SU-DHL-6 (cell line): ENCODE measurements around the gene ITPRIPL2.

ENCODE experiments used
- H2AFZ ChIP-seq: fragments of 200-600 bp; sonication (generic); 2 replicates; pipeline ENCODE4 v1.6.1; 2014; ENCODE audit warnings: low read depth, mild to moderate bottlenecking, moderate library complexity, mixed read lengths, antibody characterized with exemption, low read length; ENCODE audit not compliant: severe bottlenecking
- H3F3A ChIP-seq: fragments of 200-600 bp; shearing (Covaris generic); 2 replicates; pipeline ENCODE4 v1.6.0; 2016; ENCODE audit warnings: antibody characterized with exemption, mild to moderate bottlenecking; ENCODE audit not compliant: insufficient read depth
- H3K27ac ChIP-seq: fragments of 200-600 bp; sonication (generic); 2 replicates; pipeline ENCODE4 v1.5.1; 2016; ENCODE audit warnings: low read depth, mild to moderate bottlenecking, low read length, moderate library complexity, mixed read lengths
- H3K27me3 ChIP-seq: fragments of 200-600 bp; sonication (generic), shearing (Covaris generic); 2 replicates; pipeline ENCODE4 v1.6.0; 2014; ENCODE audit warnings: mild to moderate bottlenecking, low read length
- H3K36me3 ChIP-seq: fragments of 200-600 bp; sonication (generic); 2 replicates; pipeline ENCODE4 v1.6.1; 2014; ENCODE audit warnings: mild to moderate bottlenecking, low read length, mixed read lengths
- H3K4me2 ChIP-seq: fragments of 300-600, 200-600 bp; shearing (Covaris generic), sonication (generic); 2 replicates; pipeline ENCODE4 v1.6.0; 2014; ENCODE audit warnings: low read length, low read depth, mild to moderate bottlenecking; ENCODE audit not compliant: poor library complexity, severe bottlenecking
- H3K4me3 ChIP-seq: fragments of 200-600 bp; sonication (generic); 2 replicates; pipeline ENCODE4 v1.5.1; 2014; ENCODE audit warnings: antibody characterized with exemption, low read length, mild to moderate bottlenecking, mixed read lengths; ENCODE audit not compliant: insufficient read depth, poor library complexity, severe bottlenecking
- H3K79me2 ChIP-seq: fragments of 200-600 bp; sonication (generic); 2 replicates; pipeline ENCODE4 v1.6.1; 2014; ENCODE audit warnings: mild to moderate bottlenecking, low read length, moderate library complexity; ENCODE audit not compliant: insufficient read depth
- H3K9ac ChIP-seq: fragments of 200-600 bp; sonication (generic); 2 replicates; pipeline ENCODE4 v1.7.0; 2014; ENCODE audit warnings: mild to moderate bottlenecking, low read length
- H3K9me2 ChIP-seq: fragments of 200-600 bp; sonication (generic); replicated peaks from 2 replicates; pipeline ENCODE4 v1.6.1; 2014; ENCODE audit warnings: low read length; ENCODE audit not compliant: insufficient read depth
- H3K9me3 ChIP-seq: fragments of 200-600 bp; sonication (generic); 2 replicates; pipeline ENCODE4 v1.6.1; 2014; ENCODE audit warnings: low read length, mixed read lengths; ENCODE audit not compliant: insufficient read depth
- H4K20me1 ChIP-seq: fragments of 200-600 bp; sonication (generic); 2 replicates; pipeline ENCODE4 v1.6.1; 2014; ENCODE audit warnings: low read depth, mild to moderate bottlenecking, antibody characterized with exemption, low read length, moderate library complexity, mixed read lengths
- EZH2phosphoT487 ChIP-seq: fragments of 200-600 bp; sonication (generic), shearing (Covaris generic); conservative IDR thresholded peaks from 2 replicates; pipeline ENCODE4 v1.6.1; 2018; ENCODE audit warnings: mild to moderate bottlenecking, antibody characterized with exemption, low read length, moderate library complexity, mixed read lengths
- TF ChIP-seq, protein P1 (sequence below): fragments of 200-600 bp; sonication (generic); IDR thresholded peaks from one replicate; pipeline ENCODE4 v1.5.1; 2017; ENCODE audit warnings: antibody characterized with exemption, mild to moderate bottlenecking, low read length, moderate library complexity; ENCODE audit not compliant: insufficient read depth, poor library complexity, severe bottlenecking

Gene ITPRIPL2

DNA sequence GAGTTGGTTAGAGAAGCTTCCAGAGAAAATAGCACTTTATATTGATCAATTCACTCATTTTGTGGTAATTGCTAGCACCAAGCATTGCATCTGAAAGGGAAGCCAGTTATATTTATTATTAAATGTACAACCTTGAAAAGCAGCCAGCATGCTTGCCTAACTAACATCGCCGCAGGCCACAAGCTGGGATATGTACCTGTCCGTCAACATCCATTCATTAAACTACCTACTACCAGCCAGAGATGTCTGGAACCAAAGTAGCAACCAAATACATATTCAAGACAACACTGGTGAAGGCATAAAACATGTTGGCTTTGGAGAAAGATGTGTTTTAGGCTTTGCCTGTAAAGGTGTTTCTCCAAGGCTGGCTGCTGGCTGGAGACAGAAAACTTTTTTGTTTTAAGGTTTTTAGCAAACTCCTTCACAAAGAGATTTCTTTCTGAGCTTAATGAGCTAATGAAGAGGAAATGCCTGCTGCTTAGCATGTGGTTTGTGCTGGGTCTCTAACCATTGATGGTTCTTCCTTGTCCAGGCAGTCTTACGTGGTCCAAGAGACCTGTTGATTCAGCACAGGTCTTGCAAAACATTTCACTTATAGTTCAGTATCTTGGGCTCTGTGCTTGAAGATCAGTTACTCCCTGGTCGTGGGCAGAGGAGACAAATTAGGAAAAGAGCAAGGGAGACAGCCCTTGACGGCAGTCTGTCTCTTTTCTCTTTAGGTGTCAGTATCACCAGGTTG, 3.1 kb downstream of the ITPRIPL2 start:
- no peaks in the 10 kb centered on the region for H4K20me1 ChIP-seq
- H3K4me3 ChIP-seq = no peak overlapping the region
- no peak overlapping the region for H3K9ac ChIP-seq
- no peak for TF ChIP-seq EZH2phosphoT487
- TF ChIP-seq, protein P1, sequence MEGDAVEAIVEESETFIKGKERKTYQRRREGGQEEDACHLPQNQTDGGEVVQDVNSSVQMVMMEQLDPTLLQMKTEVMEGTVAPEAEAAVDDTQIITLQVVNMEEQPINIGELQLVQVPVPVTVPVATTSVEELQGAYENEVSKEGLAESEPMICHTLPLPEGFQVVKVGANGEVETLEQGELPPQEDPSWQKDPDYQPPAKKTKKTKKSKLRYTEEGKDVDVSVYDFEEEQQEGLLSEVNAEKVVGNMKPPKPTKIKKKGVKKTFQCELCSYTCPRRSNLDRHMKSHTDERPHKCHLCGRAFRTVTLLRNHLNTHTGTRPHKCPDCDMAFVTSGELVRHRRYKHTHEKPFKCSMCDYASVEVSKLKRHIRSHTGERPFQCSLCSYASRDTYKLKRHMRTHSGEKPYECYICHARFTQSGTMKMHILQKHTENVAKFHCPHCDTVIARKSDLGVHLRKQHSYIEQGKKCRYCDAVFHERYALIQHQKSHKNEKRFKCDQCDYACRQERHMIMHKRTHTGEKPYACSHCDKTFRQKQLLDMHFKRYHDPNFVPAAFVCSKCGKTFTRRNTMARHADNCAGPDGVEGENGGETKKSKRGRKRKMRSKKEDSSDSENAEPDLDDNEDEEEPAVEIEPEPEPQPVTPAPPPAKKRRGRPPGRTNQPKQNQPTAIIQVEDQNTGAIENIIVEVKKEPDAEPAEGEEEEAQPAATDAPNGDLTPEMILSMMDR = no peak
- peak overlapping the region; percentile 46 for H2AFZ ChIP-seq
- H3K27ac ChIP-seq = 0 out of 2 replicates have a peak overlapping the region, but pooled peaks have one; percentile 13
- peak overlapping the region; percentile 46 for H3K4me2 ChIP-seq
- H3K36me3 ChIP-seq = no peaks in the 10 kb centered on the region
- H3K79me2 ChIP-seq = no peaks in the 10 kb centered on the region
- H3K9me2 ChIP-seq = no peaks in the 10 kb centered on the region
- peaks cover 16% of the 10 kb centered on the region; the same call in 1 of the 2 replicates for H3F3A ChIP-seq
- H3K9me3 ChIP-seq = no peaks in the 10 kb centered on the region
- no peaks in the 10 kb centered on the region for H3K27me3 ChIP-seq

DNA sequence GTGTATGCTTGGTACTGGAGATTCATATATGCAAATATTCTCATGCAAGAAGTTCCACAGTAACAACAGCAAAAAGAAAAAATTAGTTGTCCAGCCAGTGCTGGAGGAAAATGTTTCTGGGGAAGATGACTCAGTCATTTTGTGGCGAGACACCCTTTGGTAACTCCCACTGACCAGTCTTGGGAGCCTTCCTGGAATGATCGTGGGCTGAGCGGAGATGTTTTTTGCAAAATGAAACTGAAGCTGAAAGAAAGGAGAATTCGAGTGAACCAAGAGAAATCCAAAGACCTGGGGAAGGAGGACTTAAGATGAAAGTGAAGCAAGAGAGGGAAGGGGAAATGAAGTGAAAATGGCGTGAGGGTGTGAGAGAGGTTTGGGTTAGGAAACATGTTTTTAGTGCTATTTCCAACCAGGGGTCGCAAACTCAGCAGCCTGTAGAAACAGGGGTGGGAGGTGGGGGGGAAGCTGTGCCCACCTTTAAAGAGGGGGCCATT, 5.2 kb downstream of the ITPRIPL2 start:
- Histone ChIP-seq H3K4me3 (peak overlapping the region; percentile 0), H3K27ac (no peak overlapping the region), H3K9ac (peak overlapping the region; percentile 12; the same call in 1 of the 2 replicates)

DNA sequence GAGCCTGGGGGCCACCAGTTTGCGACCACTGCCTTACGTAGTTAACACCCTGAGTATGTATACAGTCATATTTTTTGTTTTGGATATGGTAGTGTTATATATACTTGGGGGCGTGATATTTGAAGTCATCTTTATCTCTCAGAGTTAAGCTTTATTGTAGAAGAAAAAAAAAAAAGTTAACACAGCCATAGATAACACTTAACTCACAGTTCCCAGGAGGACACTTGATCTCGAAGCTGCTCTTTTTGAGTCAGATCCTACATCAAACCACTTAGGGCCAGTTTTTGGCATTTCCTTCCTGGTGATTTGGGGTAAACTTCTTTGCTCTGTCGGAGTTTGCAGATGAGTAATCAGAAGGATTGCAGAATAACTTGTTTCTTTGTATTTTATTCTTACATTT, 5.8 kb downstream of the ITPRIPL2 start:
- peak overlapping the region; percentile 0 for H3K4me3 ChIP-seq
- TF ChIP-seq EZH2phosphoT487 = no peak
- TF ChIP-seq, protein P1 = no peak
- no peaks in the 10 kb centered on the region for H3K9me2 ChIP-seq
- no peak overlapping the region for H3K9ac ChIP-seq
- no peaks in the 10 kb centered on the region for H3K36me3 ChIP-seq
- no peak overlapping the region for H3K27ac ChIP-seq
- no peaks in the 10 kb centered on the region for H3K79me2 ChIP-seq
- H3K27me3 ChIP-seq = no peaks in the 10 kb centered on the region
- peak overlapping the region; percentile 46 for H3K4me2 ChIP-seq
- no peaks in the 10 kb centered on the region for H3K9me3 ChIP-seq
- H3F3A ChIP-seq = peaks cover 16% of the 10 kb centered on the region; the same call in 1 of the 2 replicates
- no peaks in the 10 kb centered on the region for H4K20me1 ChIP-seq
- peak overlapping the region; percentile 52 for H2AFZ ChIP-seq

More for the DNA sequence above, 5.2 kb downstream of the ITPRIPL2 start:
- Histone ChIP-seq H3K79me2 (no peaks in the 10 kb centered on the region), H3F3A (peaks cover 16% of the 10 kb centered on the region; the same call in 1 of the 2 replicates), H3K4me2 (peak overlapping the region; percentile 46), H2AFZ (peak overlapping the region; percentile 52), H3K9me3 (no peaks in the 10 kb centered on the region), H4K20me1 (no peaks in the 10 kb centered on the region), H3K9me2 (no peaks in the 10 kb centered on the region), H3K36me3 (no peaks in the 10 kb centered on the region), H3K27me3 (no peaks in the 10 kb centered on the region)
- TF ChIP-seq, protein P1 = no peak
- no peak for TF ChIP-seq EZH2phosphoT487
